Loucy (cell line): ENCODE data around the gene VWA8.

ENCODE experiments used
- CTCF ChIP-seq: fragments of 200-600 bp; sonication (generic); conservative IDR thresholded peaks from 2 replicates; pipeline ENCODE4 v1.5.1; 2014; ENCODE audit warnings: mild to moderate bottlenecking, antibody characterized with exemption, low read length
- EZH2phosphoT487 ChIP-seq: fragments of 200-600 bp; IDR thresholded peaks from 2 replicates; pipeline ENCODE4 v1.6.1; 2018; ENCODE audit warnings: antibody characterized with exemption, mild to moderate bottlenecking, moderate library complexity, borderline replicate concordance

DNA sequence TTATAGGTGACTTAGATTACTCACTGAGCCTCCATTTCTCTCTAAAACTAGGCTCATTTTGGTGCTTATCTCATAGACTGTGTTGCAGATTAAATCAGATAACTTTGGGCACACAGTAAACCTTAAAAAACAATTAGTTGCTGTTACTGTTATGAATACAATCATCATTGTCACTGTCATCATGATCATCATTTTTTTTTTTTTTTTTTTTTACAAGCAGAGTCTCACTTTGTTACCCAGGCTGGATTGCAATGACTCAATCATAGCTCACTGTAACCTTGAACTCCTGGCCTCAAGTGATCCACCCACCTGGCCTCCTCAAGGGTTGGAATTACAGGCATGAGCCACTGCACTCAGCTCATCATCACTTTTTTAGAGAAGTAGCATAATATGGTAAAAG lies 60.0 kb downstream of the VWA8 start:
- TF ChIP-seq CTCF = no peak
- no peak for TF ChIP-seq EZH2phosphoT487
